BLaER1 treated with 17β-estradiol and CSF1 and Interleukin-3, amounts not matched to agents 10 nM and 100 nM (cell line): ENCODE measurements around the gene VPS18.

Source experiments
- H3K27ac ChIP-seq, 11 experiments: shearing (Covaris generic); formaldehyde crosslinking; 2 replicates each; pipeline ENCODE4 v1.8.1; 2022
- H3K27me3 ChIP-seq, 11 experiments: shearing (Covaris generic); formaldehyde crosslinking; 2 replicates each; pipeline ENCODE4 v1.8.1; 2022
- H3K36me3 ChIP-seq, 11 experiments: shearing (Covaris generic); formaldehyde crosslinking; 2 replicates each; pipeline ENCODE4 v1.8.1; 2022
- H3K4me1 ChIP-seq, 10 experiments: shearing (Covaris generic); formaldehyde crosslinking; 2 replicates each; pipeline ENCODE4 v1.8.1; 2022
- H3K4me2 ChIP-seq, 11 experiments: shearing (Covaris generic); formaldehyde crosslinking; 2 replicates each; pipeline ENCODE4 v1.8.1; 2022
- H3K4me3 ChIP-seq, 10 experiments: shearing (Covaris generic); formaldehyde crosslinking; 2 replicates each; pipeline ENCODE4 v1.8.1; 2022
- H3K9ac ChIP-seq, 11 experiments: shearing (Covaris generic); formaldehyde crosslinking; 2 replicates each; pipeline ENCODE4 v1.8.1; 2022
- H3K9me3 ChIP-seq, 11 experiments: shearing (Covaris generic); formaldehyde crosslinking; replicated peaks in 1 of 11; 2 replicates each; pipeline ENCODE4 v1.8.1; 2022
- H4K20me1 ChIP-seq, 11 experiments: shearing (Covaris generic); formaldehyde crosslinking; 2 replicates each; pipeline ENCODE4 v1.8.1; 2022
- Cebpa-rat ChIP-seq, 11 experiments: shearing (Covaris generic); IDR thresholded peaks; 2 replicates each; pipeline ENCODE4 v1.8.1; 2022

VPS18 gene

DNA sequence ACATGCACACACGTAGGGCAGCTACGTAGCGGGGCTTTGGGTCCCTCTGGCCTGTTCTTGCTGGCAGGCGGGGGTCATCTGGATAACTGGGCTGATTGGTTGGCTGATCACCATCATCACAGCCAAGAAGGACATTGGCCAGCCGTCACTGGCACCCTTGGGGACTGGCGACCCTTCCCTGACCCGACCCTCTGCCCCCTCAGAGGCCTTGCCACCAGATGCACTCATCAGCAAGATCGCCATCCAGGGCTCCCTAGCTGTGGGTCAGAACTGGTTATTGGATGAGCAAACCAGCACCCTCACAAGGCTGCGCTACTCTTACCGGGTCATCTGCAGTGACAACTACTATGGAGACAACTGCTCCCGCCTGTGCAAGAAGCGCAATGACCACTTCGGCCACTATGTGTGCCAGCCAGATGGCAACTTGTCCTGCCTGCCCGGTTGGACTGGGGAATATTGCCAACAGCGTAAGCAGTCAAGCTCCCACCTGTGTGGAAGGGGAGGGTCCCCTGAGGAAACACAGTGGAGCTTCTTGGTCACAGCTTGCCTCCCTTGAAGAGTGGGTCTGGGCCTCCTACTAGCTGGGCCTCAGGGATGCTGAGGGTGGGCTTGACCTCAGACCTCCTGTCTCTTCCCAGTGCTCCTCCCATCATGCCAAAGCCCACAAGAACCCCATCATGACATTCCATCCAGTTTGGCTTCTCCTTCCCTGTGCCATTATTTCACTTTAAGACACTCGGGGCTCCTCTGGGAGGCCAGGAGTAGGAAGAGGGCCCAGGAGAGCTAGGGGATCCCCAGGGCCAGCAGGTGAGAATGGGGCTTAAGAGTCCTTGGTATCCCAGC, 37.3 kb downstream of the VPS18 start:
- Histone ChIP-seq H3K9ac (peak overlapping the region in 2 of 11 experiments; percentile 49 to 62; a peak in 2 of 22 replicates), H3K4me1 (peaks cover 61 to 98% (median 80%) of the 10 kb centered on the region in 10 experiments), H3K4me2 (peak overlapping the region; percentile 90 to 100 (median 99)), H3K4me3 (peak overlapping the region in 5 of 10 experiments; percentile 53 to 74 (median 63); a peak in 12 of 20 replicates), H3K27ac (no peak overlapping the region), H4K20me1 (peaks cover 0 to 81% (median 30%) of the 10 kb centered on the region in 11 experiments; a peak in 15 of 22 replicates), H3K9me3 (no peaks in the 10 kb centered on the region), H3K27me3 (peaks cover 63 to 73% (median 68%) of the 10 kb centered on the region in 11 experiments), H3K36me3 (peaks cover 0 to 22% (median 0%) of the 10 kb centered on the region in 11 experiments; a peak in 3 of 22 replicates)
- no peak for TF ChIP-seq Cebpa-rat (IDR thresholded peaks at IDR 0.05)

DNA sequence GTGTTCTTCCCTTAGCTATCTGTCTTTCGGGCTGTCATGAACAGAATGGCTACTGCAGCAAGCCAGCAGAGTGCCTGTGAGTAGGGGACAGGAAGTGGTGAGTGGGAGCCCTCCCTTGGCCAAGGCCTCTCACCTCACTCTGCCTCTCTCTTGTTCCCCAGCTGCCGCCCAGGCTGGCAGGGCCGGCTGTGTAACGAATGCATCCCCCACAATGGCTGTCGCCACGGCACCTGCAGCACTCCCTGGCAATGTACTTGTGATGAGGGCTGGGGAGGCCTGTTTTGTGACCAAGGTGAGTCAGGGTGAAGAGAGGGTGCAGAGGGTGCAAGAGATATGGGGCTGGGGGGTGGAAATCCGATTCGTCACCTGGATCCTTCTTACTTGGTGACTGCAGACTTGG, 37.9 kb downstream of the VPS18 start:
- Histone ChIP-seq H3K27me3 (peaks cover 57 to 66% (median 62%) of the 10 kb centered on the region in 11 experiments), H3K4me3 (peak overlapping the region in 4 of 10 experiments; percentile 53 to 74 (median 64); a peak in 6 of 20 replicates), H3K4me2 (peak overlapping the region; percentile 90 to 100 (median 99)), H3K9me3 (no peaks in the 10 kb centered on the region), H3K27ac (no peak overlapping the region), H3K9ac (no peak overlapping the region), H4K20me1 (peaks cover 0 to 79% (median 23%) of the 10 kb centered on the region in 11 experiments; a peak in 15 of 22 replicates), H3K4me1 (peaks cover 61 to 98% (median 80%) of the 10 kb centered on the region in 10 experiments), H3K36me3 (peaks cover 0 to 22% (median 0%) of the 10 kb centered on the region in 11 experiments; a peak in 3 of 22 replicates)
- no peak for TF ChIP-seq Cebpa-rat (IDR thresholded peaks at IDR 0.05)

DNA sequence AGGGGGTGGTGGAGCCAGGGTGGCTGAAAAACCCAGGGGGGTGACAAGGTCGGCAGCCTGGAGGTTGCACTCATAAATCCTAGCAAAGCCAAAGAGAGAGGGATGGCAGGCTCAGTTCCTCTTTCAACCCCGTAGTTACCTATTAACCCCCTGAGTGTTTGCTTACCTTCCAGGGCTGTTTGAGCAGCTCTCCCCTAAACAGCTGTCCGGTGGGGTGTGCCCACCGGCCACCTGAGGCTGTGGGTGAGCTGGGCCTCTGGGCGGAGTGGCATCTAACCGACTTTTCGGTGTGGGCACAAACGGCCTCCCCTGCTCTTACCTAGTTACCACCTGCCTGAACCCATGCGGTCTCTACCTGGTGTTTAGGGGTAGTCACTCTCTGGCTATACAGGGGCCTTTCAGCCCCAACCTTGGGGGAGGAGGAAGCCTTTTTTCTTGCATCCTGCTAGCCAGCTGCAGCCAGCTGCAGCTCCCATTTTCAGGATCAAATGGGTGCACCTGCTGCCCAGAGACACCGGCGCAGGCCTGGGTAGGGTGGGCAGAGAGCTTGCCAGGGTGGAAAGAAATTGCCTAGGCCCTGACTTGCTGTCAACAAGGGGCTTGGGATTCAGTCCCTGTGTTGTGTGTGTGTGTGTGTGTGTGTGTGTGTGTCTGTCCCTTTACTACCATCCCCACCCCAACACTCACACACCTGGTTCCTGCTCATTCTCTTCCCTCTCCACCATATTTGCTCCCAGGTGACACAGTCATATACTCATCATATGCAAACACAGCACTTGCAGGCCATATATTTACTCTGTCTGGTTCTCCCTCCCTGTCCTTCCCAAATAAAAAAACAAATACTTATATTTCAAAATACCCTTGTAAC, 38.6 kb downstream of the VPS18 start:
- peaks cover 0 to 22% (median 0%) of the 10 kb centered on the region in 11 experiments; a peak in 4 of 22 replicates for H3K36me3 ChIP-seq
- peaks cover 0 to 81% (median 20%) of the 10 kb centered on the region in 11 experiments; a peak in 15 of 22 replicates for H4K20me1 ChIP-seq
- H3K9me3 ChIP-seq, result no peaks in the 10 kb centered on the region
- H3K9ac ChIP-seq, result no peak overlapping the region
- H3K4me3 ChIP-seq, result peak overlapping the region in 2 of 10 experiments; percentile 63 to 66; a peak in 4 of 20 replicates
- peaks cover 50 to 59% (median 54%) of the 10 kb centered on the region in 11 experiments for H3K27me3 ChIP-seq
- no peak overlapping the region for H3K27ac ChIP-seq
- peaks cover 64 to 98% (median 80%) of the 10 kb centered on the region in 10 experiments for H3K4me1 ChIP-seq
- peak overlapping the region; percentile 21 to 100 (median 98); a peak in 19 of 22 replicates for H3K4me2 ChIP-seq
- TF ChIP-seq Cebpa-rat (IDR thresholded peaks at IDR 0.05), result no peak

DNA sequence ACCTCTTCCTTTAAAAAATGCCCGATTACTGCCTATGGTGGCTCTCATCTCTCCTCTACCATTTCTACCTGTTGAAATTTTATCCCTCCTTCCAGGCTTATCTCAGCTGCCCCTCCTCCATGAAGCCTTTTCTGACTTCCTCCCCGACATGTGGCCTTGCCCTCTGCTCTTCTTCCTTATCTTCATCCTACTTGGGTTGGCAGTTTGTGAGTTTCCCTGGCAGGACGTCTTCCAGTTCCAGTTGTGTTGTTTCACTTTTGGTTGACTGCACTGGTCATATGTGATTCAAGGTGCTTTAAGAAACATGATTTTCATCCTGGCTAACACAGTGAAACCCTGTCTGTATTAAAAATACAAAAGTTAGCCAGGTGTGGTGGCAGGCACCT, 39.3 kb downstream of the VPS18 start:
- Histone ChIP-seq H3K9ac (no peak overlapping the region), H3K36me3 (peaks cover 0 to 22% (median 0%) of the 10 kb centered on the region in 11 experiments; a peak in 4 of 22 replicates), H3K4me3 (peak overlapping the region in 1 of 10 experiments; percentile 63; a peak in 1 of 20 replicates), H3K27me3 (peaks cover 43 to 53% (median 48%) of the 10 kb centered on the region in 11 experiments), H3K4me1 (peaks cover 68 to 98% (median 80%) of the 10 kb centered on the region in 10 experiments), H4K20me1 (peaks cover 0 to 77% (median 20%) of the 10 kb centered on the region in 11 experiments; a peak in 15 of 22 replicates), H3K4me2 (peak overlapping the region in 10 of 11 experiments; percentile 6 to 100 (median 96); a peak in 16 of 22 replicates), H3K27ac (no peak overlapping the region), H3K9me3 (no peaks in the 10 kb centered on the region)
- no peak for TF ChIP-seq Cebpa-rat (IDR thresholded peaks at IDR 0.05)

DNA sequence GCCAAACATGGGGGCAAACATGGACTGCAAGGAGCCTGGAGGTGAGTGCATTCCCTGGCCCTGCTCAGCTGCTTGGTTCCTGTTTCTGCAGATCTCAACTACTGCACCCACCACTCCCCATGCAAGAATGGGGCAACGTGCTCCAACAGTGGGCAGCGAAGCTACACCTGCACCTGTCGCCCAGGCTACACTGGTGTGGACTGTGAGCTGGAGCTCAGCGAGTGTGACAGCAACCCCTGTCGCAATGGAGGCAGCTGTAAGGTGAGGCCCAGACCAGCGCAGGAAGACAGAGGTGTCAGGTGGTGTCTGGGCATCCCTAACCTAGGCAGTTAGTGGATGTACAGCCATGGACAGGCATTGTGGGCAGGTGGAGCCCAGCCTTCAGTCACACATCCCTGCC, 40.2 kb downstream of the VPS18 start:
- peak overlapping the region in 3 of 11 experiments; percentile 2 to 100 (median 90); a peak in 5 of 22 replicates for H3K4me2 ChIP-seq
- H3K36me3 ChIP-seq, result peaks cover 0 to 22% (median 0%) of the 10 kb centered on the region in 11 experiments; a peak in 4 of 22 replicates
- H3K27ac ChIP-seq, result no peak overlapping the region
- TF ChIP-seq Cebpa-rat (IDR thresholded peaks at IDR 0.05), result no peak
- peaks cover 70 to 100% (median 80%) of the 10 kb centered on the region in 10 experiments for H3K4me1 ChIP-seq
- no peak overlapping the region for H3K4me3 ChIP-seq
- peaks cover 0 to 69% (median 12%) of the 10 kb centered on the region in 11 experiments; a peak in 15 of 22 replicates for H4K20me1 ChIP-seq
- peaks cover 34 to 43% (median 39%) of the 10 kb centered on the region in 11 experiments for H3K27me3 ChIP-seq
- H3K9me3 ChIP-seq, result no peaks in the 10 kb centered on the region
- no peak overlapping the region for H3K9ac ChIP-seq

DNA sequence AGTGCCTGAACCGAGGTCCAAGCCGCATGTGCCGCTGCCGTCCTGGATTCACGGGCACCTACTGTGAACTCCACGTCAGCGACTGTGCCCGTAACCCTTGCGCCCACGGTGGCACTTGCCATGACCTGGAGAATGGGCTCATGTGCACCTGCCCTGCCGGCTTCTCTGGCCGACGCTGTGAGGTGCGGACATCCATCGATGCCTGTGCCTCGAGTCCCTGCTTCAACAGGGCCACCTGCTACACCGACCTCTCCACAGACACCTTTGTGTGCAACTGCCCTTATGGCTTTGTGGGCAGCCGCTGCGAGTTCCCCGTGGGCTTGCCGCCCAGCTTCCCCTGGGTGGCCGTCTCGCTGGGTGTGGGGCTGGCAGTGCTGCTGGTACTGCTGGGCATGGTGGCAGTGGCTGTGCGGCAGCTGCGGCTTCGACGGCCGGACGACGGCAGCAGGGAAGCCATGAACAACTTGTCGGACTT, 42.0 kb downstream of the VPS18 start:
- Histone ChIP-seq H3K36me3 (peaks cover 0 to 22% (median 0%) of the 10 kb centered on the region in 11 experiments; a peak in 4 of 22 replicates), H3K4me2 (peak overlapping the region; percentile 80 to 100 (median 94)), H3K9me3 (no peaks in the 10 kb centered on the region), H3K4me1 (peaks cover 70 to 100% (median 80%) of the 10 kb centered on the region in 10 experiments), H3K27ac (peak overlapping the region in 9 of 11 experiments; percentile 42 to 80 (median 71); a peak in 15 of 22 replicates), H3K4me3 (0 out of 20 replicates have a peak overlapping the region, but pooled peaks of 1 of the 10 experiments have one; percentile 3), H3K9ac (peak overlapping the region in 9 of 11 experiments; percentile 4 to 74 (median 61); a peak in 15 of 22 replicates), H4K20me1 (peaks cover 0 to 51% (median 0%) of the 10 kb centered on the region in 11 experiments; a peak in 7 of 22 replicates), H3K27me3 (peaks cover 16 to 25% (median 20%) of the 10 kb centered on the region in 11 experiments)
- TF ChIP-seq Cebpa-rat (IDR thresholded peaks at IDR 0.05), result no peak

DNA sequence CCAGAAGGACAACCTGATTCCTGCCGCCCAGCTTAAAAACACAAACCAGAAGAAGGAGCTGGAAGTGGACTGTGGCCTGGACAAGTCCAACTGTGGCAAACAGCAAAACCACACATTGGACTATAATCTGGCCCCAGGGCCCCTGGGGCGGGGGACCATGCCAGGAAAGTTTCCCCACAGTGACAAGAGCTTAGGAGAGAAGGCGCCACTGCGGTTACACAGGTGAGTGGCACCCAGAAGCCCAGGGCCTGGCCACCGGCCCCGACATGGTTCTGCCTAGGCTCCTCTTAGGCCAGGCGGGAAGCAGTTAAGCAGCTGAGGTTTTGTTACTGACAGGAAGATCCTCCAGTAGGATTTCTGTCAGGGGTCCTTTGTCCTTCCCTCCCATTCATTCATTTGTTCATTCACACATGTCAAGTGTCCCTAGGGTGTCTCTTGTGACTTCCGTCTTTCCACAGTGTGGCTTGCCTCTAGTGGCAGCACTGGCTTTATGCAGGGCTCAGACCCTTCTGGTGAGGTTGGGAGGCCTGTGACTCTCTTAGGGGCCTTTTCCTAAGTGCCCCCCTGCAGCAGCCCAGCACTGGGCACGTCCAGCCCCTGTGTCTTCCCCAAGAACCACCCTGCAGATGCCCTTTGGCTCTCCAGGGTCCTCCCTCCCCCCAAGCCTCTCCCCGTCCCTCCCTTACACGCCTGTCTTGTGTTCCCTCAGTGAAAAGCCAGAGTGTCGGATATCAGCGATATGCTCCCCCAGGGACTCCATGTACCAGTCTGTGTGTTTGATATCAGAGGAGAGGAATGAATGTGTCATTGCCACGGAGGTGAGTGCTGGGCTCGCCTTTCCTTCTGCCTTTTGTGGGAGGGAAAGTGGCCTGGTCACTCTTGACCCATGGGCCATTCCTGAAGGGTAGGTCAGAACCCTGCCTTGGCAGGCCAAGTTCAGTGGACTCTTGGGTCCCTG, 42.7 kb downstream of the VPS18 start:
- peaks cover 9 to 18% (median 13%) of the 10 kb centered on the region in 11 experiments for H3K27me3 ChIP-seq
- peak overlapping the region in 10 of 11 experiments; percentile 21 to 74 (median 62); a peak in 19 of 22 replicates for H3K9ac ChIP-seq
- H3K4me1 ChIP-seq, result peaks cover 70 to 96% (median 79%) of the 10 kb centered on the region in 10 experiments
- TF ChIP-seq Cebpa-rat (IDR thresholded peaks at IDR 0.05), result no peak
- peak overlapping the region; percentile 80 to 100 (median 94) for H3K4me2 ChIP-seq
- no peaks in the 10 kb centered on the region for H3K9me3 ChIP-seq
- H3K4me3 ChIP-seq, result peak overlapping the region in 7 of 10 experiments; percentile 2 to 44 (median 14); a peak in 8 of 20 replicates
- H4K20me1 ChIP-seq, result peaks cover 0 to 44% (median 0%) of the 10 kb centered on the region in 11 experiments; a peak in 3 of 22 replicates
- H3K36me3 ChIP-seq, result peaks cover 0 to 22% (median 0%) of the 10 kb centered on the region in 11 experiments; a peak in 4 of 22 replicates
- peak overlapping the region; percentile 22 to 80 (median 64); a peak in 19 of 22 replicates for H3K27ac ChIP-seq
